NCI-H1092 treated with DMSO at 0.1 percent for 48 hours (cell line): Measurements from ENCODE around the gene CDKN2C.
A peak's percentile ranks its signal among the peaks of the same experiment; 100 is the strongest.
"Not testable (repeated sequence)": the region's sequence is repeated elsewhere in the genome, so short reads cannot be mapped to it uniquely, and the experiment has no call there.

ENCODE experiments used
- DNase-seq: peaks from one replicate; lab custom pipeline; 2025; lab: John Stamatoyannopoulos, UW

CDKN2C gene

GRCh38 chr1:50980505-50980904, 10.5 kb downstream of the CDKN2C start:
- peak; percentile 55 for DNase-seq

DNA sequence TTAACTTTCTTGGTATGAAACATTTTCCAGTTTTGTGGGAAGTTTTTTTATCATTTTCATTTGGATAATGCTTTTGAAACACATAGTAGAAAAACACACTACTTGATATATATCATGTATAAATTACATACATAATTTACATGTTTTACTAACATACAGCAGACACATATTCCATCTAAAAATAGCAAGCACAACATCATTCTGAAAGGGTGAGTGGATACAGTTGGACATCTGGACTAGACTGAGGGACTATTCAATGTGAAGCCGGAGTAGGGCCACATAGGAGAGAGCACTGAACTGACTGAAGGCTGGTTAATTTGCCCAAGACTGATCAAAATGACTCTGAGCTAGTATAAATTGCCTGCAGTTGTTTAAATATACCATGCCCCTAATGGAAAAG, 11.7 kb downstream of the CDKN2C start:
- DNase-seq: peak; percentile 86

- DNase-seq: peak; percentile 80
These were observed 12.6 kb downstream of the CDKN2C start for GRCh38 chr1:50982611-50983010.

DNA sequence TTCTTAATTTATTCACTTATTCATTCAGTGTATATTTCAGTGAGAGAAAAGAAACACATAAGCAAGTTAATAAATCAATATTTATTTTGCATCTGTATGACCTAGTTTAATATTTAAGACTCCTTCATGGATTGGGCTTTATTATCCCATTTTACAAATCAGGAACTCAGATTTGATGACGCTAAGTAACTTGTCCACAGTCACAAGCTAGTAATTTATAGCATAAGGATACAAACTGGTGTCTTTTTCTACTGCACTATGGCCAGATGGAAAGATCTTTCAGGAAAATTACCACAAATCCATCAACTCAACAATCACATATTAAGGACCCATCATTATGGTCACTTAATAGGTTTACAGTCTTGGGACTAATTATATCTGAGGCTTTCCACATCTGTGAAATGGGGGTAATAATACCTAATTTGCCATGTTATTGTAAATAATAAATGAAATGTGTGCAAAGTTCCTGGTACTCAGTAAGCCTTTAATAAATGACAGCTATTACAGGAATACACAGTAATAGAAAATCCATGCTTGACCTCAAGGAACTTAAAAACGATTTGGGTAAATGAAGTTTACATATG, 13.3 kb downstream of the CDKN2C start:
- DNase-seq: peak; percentile 76

DNA sequence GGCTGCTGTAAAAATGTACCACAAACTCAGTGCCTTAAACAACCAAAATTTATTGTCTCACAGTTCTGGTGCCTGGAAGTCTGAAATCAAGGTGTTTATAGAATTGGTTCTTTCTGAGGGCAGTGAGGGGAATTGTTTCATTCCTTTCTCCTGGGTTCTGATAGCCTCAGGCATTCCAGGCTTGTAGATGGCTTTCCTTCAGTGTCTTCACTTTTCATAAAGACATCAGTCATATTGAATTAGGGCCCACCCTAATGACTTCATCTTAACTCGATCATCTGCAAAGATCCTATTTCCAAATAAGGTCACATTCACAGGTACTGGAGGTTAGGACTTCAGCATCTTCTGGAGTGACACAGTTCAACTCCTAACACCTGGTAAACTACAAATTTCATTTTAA, 15.0 kb downstream of the CDKN2C start:
- DNase-seq: peak; percentile 28

- no peak for DNase-seq
These were observed 16.6 kb downstream of the CDKN2C start for GRCh38 chr1:50986653-50987052.

GRCh38 chr1:50989694-50990093, 19.6 kb downstream of the CDKN2C start:
- DNase-seq: no peak

GRCh38 chr1:50992532-50993318, 22.7 kb downstream of the CDKN2C start:
- DNase-seq: no peak

DNA sequence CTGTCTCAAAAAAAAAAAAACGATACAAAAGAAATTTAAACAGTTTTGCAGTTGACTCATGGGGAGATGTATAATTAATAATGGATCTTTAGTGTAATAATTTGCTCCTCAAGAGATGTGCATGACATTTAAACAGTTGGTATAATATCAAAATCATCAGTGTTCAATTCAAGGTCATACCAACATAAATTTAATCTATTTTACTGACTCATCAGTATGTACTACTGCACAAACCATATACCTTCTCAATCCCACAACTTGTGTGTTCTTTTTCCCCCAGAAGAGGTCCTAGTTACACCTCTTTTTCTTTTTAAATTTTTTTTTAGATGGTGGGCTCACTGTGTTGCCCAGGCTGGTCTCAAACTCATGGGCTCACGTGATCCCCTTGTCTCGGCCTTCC, 23.6 kb downstream of the CDKN2C start:
- no peak for DNase-seq

DNA sequence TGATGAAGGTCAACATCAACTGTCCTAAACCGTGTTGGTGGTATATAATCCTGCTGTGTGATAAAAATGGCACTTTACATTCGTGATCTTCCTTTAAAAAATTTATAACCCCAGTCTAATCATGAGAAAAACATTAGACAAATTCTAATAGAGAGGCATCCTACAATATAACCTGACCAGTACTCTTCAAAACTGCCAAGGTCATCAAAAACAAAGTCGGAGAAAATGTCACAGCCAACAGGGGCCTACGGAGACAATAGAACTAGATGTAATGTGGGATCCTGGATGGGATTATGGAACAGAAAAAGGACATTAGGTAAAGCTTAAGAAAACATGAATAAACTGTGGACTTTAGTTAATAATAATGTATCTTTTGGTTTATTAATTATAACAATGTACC, 25.0 kb downstream of the CDKN2C start:
- DNase-seq: no peak

- no peak for DNase-seq
These were observed 25.6 kb downstream of the CDKN2C start for GRCh38 chr1:50995651-50996050.

- no peak for DNase-seq
These were observed 26.0 kb downstream of the CDKN2C start for GRCh38 chr1:50996083-50996482.

DNA sequence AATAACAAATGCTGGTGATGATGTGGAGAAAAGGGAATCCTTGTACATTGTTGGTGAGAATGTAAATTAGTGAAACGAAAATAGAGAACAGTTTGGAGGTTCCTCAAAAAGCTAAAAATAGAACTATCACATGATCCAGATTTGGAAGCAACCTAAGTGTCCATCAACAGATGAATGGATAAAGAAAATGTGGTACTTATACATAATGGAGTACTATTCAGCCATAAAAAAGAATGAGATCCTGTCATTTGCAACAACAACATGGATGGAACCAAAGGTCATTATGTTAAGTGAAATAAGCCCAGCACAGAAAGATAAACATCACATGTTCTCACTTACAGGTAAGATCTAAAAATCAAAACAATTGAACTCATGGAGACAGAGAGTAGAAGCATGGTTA, 29.3 kb downstream of the CDKN2C start:
- DNase-seq: not testable (repeated sequence)

DNA sequence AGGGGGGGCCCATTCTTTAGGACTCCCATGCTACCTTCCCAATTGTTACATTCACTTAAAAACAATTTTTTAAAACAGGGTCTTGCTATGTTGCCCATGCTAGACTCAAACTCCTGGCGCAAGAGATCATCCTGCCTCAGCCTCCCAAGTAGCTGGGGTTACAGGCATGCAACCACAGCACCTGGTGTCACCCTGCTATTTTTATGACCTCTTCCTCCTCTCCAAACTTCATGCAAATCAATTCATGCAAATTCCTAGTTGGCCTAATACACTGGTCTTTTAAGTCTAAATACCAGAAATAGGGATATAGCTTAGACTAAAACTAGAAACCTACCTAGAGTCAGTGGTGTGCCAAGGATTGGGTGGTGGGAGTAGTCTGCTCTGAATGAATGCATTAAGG, 30.1 kb downstream of the CDKN2C start:
- no peak for DNase-seq

- no peak for DNase-seq
These were observed 30.6 kb downstream of the CDKN2C start for GRCh38 chr1:51000651-51001050.

DNA sequence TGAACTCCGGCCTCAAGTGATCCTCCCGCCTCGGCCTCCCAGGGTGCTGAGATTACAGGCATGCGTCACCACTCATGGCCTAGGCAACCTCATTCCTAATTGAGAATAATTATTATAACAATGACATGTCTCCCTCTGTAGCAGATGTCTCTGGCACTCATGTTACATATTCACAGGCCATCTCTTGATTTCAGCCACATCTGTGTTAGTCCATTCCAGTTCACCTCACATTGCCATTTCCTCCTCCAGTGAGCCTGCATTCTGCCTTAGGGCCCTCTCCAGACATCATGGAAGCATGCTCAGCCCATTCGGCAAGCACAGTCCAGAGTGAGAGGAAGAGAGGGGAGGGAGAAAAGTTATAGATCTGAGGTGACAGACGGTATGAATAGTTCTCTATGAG, 32.5 kb downstream of the CDKN2C start:
- DNase-seq: no peak

DNA sequence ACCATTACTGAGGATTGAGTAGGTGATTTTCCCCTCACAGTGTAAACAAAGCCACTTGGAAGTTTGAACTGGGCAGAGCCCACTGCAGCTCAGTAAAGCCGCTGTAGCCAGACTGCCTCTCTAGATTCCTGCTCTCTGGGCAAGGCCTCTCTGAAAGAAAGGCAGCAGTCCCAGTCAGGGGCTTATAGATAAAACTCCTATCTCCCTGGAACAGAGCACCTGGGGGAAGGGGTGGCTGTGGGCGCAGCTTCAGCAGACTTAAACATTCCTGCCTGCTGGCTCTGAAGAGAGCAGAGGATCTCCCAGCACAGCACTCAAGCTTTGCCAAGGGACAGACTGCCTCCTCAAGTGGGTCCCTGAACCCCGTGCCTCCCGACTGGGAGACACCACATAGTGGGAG, 35.5 kb downstream of the CDKN2C start:
- DNase-seq: not testable (repeated sequence)

GRCh38 chr1:51009381-51009780, 39.3 kb downstream of the CDKN2C start:
- DNase-seq: no peak

- DNase-seq: no peak
These were observed 44.8 kb downstream of the CDKN2C start for GRCh38 chr1:51014878-51015277.

- no peak for DNase-seq
These were observed 49.8 kb downstream of the CDKN2C start for GRCh38 chr1:51019811-51020210.
